Activated T-cell treated with anti-CD3 and anti-CD28 coated beads, Interleukin-2, amount 50 U/mL, for 24 hours (primary cell): ENCODE data around the gene CABP4.

Experiments
- DNase-seq: peaks from one replicate; pipeline ENCODE4 v3.0.0-alpha.2; 2020
- H3K27ac Mint-ChIP-seq: 2 replicates; pipeline ENCODE4 v1.8.0; 2020; ENCODE audit warnings: mild to moderate bottlenecking, mixed read lengths
- H3K27me3 Mint-ChIP-seq: 2 replicates; pipeline ENCODE4 v1.8.0; 2020; ENCODE audit warnings: mixed read lengths
- H3K36me3 Mint-ChIP-seq: 2 replicates; pipeline ENCODE4 v1.8.0; 2020; ENCODE audit warnings: low read depth, mixed read lengths
- H3K4me1 Mint-ChIP-seq: 2 replicates; pipeline ENCODE4 v1.8.0; 2020; ENCODE audit warnings: low read depth, mixed read lengths
- H3K4me3 Mint-ChIP-seq: 2 replicates; pipeline ENCODE4 v1.8.0; 2020; ENCODE audit warnings: mild to moderate bottlenecking, moderate library complexity, mixed read lengths
- H3K9me3 Mint-ChIP-seq: 2 replicates; pipeline ENCODE4 v1.8.0; 2020; ENCODE audit warnings: mixed read lengths

CABP4 gene

DNA sequence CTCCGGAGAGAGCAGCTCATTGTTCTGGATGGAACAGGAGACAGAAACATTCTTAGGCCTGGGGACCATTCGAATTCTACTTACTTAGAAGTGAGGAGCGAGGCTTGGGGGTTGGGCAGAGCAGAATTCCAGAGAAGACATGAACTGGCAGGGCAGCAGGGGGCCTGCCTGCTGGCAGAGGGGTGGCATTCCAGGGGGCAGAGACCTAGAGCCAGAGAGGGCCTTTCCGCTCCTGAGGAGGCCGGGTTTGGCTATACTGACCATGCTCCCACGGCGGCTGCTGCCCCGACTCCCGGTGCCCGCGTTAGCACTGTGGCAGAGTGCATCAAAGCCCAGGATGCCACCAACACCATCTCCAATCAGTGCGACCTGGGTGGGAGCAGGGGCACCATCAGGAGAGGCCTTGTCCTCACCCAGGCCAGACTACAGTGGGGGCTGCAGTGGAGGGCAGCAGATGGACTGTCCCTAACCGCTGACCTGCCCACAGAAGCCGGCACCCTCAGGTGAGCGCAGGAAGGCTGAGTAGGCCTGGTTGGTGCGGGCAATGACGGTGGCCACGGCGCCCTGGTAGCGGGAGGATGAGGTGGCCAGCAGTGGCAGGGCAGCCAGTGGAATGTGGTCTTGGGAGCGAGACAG, 42.6 kb downstream of the CABP4 start:
- peaks cover 85% of the 10 kb centered on the region for H3K36me3 Mint-ChIP-seq
- no peak for DNase-seq
- no peaks in the 10 kb centered on the region for H3K27me3 Mint-ChIP-seq
- no peak overlapping the region for H3K4me3 Mint-ChIP-seq
- no peaks in the 10 kb centered on the region for H3K9me3 Mint-ChIP-seq
- peak overlapping the region; percentile 55 for H3K27ac Mint-ChIP-seq
- peaks cover 23% of the 10 kb centered on the region for H3K4me1 Mint-ChIP-seq

DNA sequence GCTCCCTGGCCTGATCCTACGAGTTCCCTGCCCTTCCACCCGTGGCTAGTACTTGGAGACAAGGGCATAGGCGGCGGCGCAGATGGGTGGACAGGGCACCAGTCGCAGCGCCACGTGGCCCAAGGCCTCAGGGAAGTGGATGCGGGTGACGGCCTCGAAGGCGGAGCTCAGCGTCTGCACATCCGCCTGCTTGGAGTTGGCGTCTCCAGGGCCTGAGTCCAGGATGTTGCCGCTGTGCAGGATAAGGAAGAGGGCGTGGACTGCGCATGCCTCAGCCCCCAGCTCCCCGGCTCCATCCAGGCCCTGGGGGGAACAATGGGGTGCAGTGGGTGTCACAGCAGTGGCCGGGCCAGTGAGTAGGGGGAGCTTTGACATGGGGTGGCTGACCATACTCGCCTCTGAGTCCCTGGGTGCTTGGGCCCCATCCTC, 43.4 kb downstream of the CABP4 start:
- DNase-seq = no peak
- Mint-ChIP-seq H3K27ac (peak overlapping the region; percentile 22), H3K4me3 (no peak overlapping the region), H3K9me3 (no peaks in the 10 kb centered on the region), H3K4me1 (peaks cover 29% of the 10 kb centered on the region), H3K36me3 (peaks cover 88% of the 10 kb centered on the region), H3K27me3 (no peaks in the 10 kb centered on the region)

DNA sequence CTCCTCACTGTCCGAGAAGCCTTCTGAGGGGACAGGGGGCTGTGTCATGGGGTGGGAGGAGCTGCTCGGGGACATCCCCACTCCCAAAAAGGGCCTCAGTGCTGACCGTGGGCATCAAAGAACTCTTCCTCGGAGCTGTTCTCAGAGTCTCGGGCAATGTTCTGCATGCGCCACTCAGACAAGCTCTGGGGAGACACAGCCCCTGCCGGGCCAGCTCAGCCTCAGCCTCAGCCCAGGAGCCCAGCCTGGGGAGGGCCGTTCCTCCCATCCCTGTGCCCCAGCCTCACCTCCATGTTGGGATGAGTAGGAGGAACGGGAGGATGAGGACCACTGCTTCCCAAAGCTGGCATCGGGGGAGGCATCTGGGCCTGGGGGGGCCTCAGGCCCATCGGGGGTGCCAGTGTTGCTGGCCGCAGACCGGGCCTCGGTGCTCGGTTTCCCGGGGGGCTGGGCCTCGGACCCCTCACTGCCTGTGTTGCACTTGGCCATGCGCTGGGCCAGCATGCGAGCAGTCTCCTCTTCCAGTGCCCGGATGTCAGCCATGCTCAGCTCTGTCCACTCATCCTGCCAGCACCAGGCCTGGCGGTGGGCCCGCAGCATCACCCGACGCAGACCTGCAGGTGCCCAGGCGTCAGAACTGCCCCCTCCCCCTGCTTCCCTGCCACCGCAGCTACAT, 44.8 kb downstream of the CABP4 start:
- no peak for DNase-seq
- Mint-ChIP-seq H3K27me3 (no peaks in the 10 kb centered on the region), H3K36me3 (peaks cover 83% of the 10 kb centered on the region), H3K9me3 (no peaks in the 10 kb centered on the region), H3K4me3 (no peak overlapping the region), H3K27ac (peak overlapping the region; percentile 44), H3K4me1 (peaks cover 31% of the 10 kb centered on the region)

DNA sequence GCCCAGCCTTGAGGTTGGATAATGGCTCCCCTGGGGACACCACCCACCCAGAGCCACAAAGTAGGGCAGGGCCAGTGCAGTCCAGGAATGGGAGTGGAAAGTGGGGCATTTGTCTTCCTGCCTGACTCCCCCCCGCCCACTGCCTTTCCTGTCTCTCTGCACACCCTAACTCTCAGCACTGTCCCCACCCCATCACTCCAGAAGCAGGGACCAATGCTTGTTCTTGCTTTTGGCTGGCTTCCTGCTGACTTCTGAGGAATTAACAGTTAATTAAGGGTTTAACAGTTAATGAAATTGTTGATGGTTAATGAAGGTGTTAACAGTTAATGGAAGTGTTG, 45.3 kb downstream of the CABP4 start:
- Mint-ChIP-seq H3K9me3 (no peaks in the 10 kb centered on the region), H3K27me3 (no peaks in the 10 kb centered on the region), H3K4me3 (no peak overlapping the region), H3K36me3 (peaks cover 79% of the 10 kb centered on the region), H3K4me1 (peaks cover 32% of the 10 kb centered on the region), H3K27ac (peak overlapping the region; percentile 58)
- DNase-seq = no peak

DNA sequence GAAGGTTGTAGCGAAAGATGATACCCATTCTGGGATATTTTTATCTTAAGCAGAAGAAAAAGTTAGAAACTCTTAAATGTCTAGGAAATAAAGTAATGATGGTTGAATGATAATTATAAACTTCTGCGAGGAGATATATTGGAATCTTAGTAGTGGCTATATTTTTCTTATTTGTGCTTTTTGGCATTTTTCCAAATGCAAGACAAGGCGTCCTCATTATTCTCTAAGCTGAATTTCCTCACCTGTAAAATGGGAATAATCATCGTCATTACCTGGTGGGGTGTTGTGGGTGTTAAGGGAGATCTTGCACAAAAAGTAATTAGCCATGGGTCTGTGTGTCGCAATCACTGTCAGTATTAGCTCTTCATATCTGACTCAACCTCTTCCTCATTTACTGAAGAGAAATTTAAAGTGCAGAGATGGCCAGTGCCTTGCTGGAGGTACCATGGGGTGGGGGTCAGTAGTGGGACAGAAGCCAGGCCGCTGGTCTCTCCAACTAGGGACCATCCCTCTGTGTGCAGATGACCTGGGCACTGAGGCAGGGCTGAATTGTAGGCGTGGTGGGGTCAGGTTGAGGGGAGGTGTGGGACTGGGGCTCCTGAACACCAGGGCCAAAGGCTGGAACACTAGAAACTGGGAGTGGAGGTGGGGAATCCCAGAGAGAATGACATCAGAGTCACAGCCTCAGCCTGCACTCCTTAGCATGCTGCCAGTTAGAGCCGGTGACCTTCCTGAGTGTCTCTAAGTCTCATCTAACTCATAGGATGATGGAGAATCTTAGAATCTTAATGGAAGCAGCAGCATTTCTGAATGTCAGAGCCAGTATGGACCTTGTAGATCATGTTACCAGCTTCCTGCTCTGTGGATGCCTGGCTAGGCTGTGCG, 45.9 kb downstream of the CABP4 start:
- Mint-ChIP-seq H3K4me1 (peaks cover 37% of the 10 kb centered on the region), H3K4me3 (no peak overlapping the region), H3K27ac (peak overlapping the region; percentile 66), H3K27me3 (no peaks in the 10 kb centered on the region), H3K9me3 (no peaks in the 10 kb centered on the region), H3K36me3 (peaks cover 74% of the 10 kb centered on the region)
- no peak for DNase-seq

DNA sequence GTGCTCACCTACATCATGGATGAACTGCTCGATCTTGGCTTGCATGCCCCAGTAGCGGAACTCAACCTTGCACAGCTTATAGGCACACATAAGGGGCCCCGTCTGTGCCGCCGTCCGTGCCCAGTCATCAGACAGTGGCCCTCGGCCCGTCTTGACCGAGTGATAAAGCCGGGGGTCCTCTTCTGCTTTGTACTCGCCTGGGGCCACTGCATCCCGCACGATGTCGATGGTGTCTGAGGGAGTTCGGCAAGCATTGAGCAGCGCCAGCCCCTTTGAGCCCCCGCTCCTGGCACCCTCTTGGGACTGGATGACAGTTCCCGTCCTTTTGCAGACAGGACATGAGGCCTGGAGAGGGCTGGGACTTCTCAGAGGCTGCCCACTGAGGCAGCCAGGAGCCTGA, 46.7 kb downstream of the CABP4 start:
- Mint-ChIP-seq H3K9me3 (no peaks in the 10 kb centered on the region), H3K36me3 (peaks cover 76% of the 10 kb centered on the region), H3K4me3 (no peak overlapping the region), H3K27ac (peak overlapping the region; percentile 66), H3K4me1 (peaks cover 45% of the 10 kb centered on the region), H3K27me3 (no peaks in the 10 kb centered on the region)
- DNase-seq = no peak

DNA sequence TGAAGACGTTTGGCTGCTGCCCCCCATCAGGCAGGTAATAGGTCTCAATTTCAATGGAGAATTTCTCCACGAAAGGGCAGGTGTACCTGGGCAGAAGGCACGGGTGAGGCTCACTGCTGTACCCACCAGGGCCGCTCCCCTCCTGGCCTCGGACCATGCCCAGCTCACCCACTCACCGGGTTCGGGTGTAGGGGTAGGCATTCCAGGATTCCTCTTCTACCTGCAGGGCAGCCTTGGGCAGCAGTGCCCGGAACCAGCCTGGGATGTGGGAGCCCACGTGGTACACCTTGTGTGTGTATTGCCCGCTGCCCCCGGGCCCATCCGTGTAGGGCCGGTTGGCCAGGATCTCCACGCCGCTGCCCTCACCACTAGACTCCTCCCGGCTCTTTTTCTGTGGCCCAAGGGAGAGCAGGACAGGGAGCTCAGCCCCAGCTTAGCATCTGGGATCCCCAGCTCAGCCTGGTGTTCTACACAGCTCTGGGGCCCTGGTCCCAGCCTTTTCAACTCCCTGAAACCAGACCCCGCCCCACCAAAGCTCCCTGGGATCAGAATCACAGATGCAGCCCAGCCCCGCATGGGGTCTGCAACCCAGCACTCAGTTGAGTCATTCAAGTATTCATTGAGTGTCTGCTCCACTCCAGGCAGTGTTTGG, 47.3 kb downstream of the CABP4 start:
- peaks cover 76% of the 10 kb centered on the region for H3K36me3 Mint-ChIP-seq
- no peak for DNase-seq
- H3K4me1 Mint-ChIP-seq = peaks cover 50% of the 10 kb centered on the region
- H3K27ac Mint-ChIP-seq = peak overlapping the region; percentile 85
- no peaks in the 10 kb centered on the region for H3K9me3 Mint-ChIP-seq
- H3K27me3 Mint-ChIP-seq = no peaks in the 10 kb centered on the region
- H3K4me3 Mint-ChIP-seq = peak overlapping the region; percentile 79

DNA sequence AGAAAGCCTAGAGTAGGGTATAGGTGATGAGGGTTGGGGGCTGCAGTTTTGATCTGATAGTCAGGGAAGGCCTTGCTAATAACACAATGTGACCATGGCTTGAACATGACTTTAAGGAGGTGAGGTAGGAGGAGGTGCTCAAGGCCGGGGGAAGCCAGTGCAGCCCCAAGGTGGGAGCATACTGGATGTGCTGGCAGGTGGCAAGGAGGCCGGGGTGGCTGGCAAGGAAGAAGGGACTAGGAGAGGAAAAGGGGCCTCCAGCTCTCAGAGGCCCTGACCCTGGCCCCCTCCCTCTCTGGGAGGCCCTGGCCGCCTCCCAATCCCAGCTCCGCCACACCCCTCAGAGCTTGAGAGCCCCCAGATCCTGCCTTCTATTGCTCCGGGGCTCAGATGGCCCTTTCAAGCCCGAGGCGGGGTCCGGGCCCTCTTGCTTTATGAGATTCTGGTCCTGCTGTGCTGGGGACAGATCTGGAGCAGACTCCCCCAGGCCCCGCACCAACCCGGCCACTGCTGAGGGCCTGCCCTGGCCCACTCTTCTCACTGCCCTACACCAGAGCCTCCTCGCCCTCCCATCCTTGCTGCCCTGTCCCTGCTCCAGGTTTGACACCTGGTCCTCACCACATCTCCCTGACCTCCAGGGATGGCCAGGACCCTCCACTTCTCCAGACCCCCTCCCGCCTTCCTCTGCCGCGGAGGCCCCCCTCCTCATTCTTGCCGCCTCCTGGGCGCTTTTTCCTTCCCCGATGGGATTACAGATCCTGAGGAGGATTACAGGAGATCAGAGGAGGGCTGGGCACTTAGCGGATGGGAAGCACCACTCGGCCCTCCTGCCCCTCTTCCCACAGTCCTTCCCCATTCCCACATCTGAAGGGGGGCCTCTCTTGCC, 48.2 kb downstream of the CABP4 start:
- Mint-ChIP-seq H3K27me3 (no peaks in the 10 kb centered on the region), H3K9me3 (no peaks in the 10 kb centered on the region), H3K27ac (peak overlapping the region; percentile 85), H3K36me3 (peaks cover 69% of the 10 kb centered on the region), H3K4me3 (peak overlapping the region; percentile 79), H3K4me1 (peaks cover 52% of the 10 kb centered on the region)
- no peak for DNase-seq

DNA sequence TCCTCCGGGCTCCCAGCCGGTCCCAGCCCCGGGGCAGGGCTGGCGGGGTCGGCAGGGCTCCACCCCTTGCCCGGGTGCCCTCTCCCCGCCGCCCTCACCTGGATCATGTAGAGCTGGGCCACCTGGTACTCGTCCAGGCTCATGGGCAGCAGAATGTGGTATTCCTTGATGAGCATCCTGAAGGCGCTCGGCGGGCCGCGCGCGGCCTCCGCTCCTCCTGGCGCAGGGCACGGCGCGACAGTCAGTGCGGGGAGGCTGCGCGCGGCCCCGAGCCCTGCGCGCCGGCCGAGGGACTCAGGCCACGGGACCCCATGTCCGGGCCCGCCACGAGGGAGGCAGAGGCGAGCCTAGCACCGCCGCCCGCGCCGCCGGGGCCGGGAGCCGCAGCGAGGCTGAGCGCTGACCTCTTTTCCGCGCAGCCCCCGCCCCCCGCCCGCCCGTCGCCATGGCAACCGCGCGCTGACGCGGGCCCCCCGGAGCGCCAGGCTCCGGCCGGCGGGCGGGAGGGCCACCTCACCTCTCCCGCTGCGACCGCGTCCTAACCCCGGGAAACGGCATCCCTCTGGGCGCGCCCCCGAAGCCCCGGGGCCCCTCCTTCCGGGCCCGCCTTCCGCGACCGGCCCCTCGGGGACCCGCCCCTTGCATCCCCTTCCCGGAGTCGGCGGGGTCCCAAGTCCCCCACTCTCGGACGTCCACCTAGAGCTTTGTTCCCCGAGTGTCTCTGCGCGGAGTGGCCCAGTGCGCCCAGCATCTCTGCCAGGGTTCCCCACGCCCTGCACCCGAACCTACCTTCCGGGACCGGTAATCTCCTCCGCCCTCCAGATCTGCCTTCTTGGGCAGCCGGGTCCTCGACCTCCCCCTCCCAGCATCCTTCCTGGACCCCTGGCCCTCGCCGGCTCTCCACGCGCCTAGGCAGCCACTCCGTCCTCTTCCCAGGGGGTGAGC, 49.1 kb downstream of the CABP4 start:
- Mint-ChIP-seq H3K4me1 (peaks cover 59% of the 10 kb centered on the region), H3K36me3 (peaks cover 62% of the 10 kb centered on the region), H3K27me3 (no peaks in the 10 kb centered on the region), H3K9me3 (no peaks in the 10 kb centered on the region), H3K27ac (peak overlapping the region; percentile 91), H3K4me3 (peak overlapping the region; percentile 91)
- DNase-seq = peak; percentile 69

DNA sequence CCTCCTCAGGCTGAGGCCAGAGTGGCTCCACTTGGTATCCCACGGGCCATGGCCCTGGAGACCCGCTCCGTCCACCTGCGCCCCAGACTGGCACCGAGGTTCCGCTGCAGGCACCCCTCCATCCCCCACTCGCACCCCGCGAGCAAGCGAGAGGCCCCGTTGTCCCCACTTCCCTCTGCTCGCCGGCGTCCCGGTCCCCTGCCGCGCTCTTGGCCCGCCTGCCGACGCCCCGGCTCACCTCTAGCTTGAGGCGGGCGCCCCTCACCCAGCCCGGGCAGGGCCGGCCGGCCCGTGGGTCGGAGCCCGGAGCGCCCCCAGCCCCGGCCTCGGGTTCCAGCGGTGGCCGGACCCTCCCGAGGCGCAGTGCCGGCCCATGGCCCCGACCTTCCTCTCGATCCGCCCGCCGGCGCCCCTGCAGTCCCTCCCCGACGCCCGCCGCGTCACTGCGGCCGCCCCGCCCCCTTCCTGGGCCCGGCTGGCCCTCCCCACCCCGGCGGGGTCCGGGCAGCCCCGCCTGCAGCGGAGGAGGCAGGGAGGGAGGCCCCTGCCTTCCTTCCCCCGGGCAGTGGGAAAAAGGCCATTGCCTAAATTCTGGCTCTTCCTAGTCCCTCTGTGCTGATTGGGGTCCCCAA, 49.9 kb downstream of the CABP4 start, which contains the start of gene PITPNM1:
Gene PITPNM1, minus strand, starts transcription at position 414 of the 632 bp plus-strand sequence. CDS start 1,183 bp downstream, outside the sequence.
- H3K27me3 Mint-ChIP-seq = no peaks in the 10 kb centered on the region
- H3K27ac Mint-ChIP-seq = peak within 1 kb of the TSS; percentile 97
- H3K36me3 Mint-ChIP-seq = peaks cover 58% of the 10 kb centered on the region
- peak within 1 kb of the TSS; percentile 91 for H3K4me3 Mint-ChIP-seq
- peak; percentile 88 for DNase-seq
- H3K4me1 Mint-ChIP-seq = peaks cover 58% of the 10 kb centered on the region
- no peaks in the 10 kb centered on the region for H3K9me3 Mint-ChIP-seq

DNA sequence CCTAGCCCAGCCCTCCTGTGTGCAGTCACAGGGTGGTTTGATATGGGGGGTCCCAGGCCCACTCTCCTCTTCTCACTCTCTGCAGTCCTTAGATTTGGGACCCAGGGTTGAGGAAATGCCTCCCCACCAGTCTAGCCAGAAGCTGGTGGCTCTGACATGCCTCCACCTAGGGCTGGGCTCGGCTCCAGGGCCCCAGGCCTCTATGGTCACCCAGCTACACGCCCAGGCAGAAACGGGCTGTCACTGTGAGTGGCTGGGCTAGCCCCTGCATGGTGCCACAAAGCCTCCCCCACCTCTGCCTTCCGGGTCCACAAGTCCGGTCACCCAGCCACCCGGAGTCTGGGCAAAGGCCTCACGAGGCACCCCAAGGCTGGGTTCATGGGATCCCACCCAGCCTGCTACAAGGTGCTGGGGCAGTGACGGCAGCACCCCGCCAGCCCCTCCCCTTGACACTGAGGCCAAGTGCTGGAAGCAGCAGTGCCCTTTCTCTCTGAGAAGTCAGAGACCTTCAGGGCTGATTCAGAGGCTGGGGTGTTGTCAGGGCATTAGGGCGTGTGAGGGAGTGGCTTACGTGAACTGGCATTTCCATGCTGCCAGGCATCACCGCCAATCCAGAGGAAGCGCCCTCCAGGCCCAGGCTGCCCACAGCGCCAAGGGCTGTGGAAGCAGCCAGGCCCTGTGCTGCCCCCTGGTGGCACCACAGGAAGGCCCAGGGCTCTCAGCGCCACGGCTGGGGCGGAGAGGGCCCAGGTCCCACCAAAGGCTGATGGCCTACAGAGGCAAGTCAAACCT, 50.6 kb downstream of the CABP4 start:
- peak; percentile 92 for DNase-seq

More for the DNA sequence above, 50.6 kb downstream of the CABP4 start:
- peak overlapping the region; percentile 97 for H3K27ac Mint-ChIP-seq
- peak overlapping the region; percentile 91 for H3K4me3 Mint-ChIP-seq
- H3K36me3 Mint-ChIP-seq = peaks cover 51% of the 10 kb centered on the region
- H3K4me1 Mint-ChIP-seq = peaks cover 54% of the 10 kb centered on the region
- H3K27me3 Mint-ChIP-seq = no peaks in the 10 kb centered on the region
- H3K9me3 Mint-ChIP-seq = no peaks in the 10 kb centered on the region
